HG02970 (cell line): Measurements from ENCODE around the gene SAAL1.

Source experiments
- ATAC-seq: cut with Tn5 transposase; IDR thresholded peaks from one replicate; pipeline ENCODE4 v1.9.1; 2021; ENCODE audit warnings: mild to moderate bottlenecking, moderate library complexity, moderate number of reproducible peaks; ENCODE audit not compliant: unreplicated experiment, low FRiP score

SAAL1 gene

DNA sequence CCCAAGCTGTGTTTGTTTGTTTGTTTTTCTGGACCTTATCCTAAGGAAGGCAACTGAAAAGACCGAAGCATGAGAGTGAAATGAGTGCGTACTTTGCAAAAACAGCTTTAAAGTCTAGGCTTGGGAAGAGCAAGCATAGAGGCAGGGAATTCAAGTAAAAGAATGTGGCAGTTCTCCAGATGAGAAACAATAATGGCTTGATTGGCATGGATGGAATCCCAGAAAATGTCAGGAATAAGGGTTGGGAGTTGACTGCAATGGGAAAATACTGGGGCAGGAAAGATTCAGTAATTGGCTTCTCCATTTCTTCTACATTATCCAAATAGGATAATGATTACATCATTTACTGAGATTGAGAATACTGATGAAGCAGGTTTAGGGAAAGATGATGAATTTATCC lies 17.5 kb downstream of the SAAL1 start:
- ATAC-seq: no peak

GRCh38 chr11:18081551-18081950 lies 24.3 kb downstream of the SAAL1 start:
- ATAC-seq: no peak

GRCh38 chr11:18080451-18080850 lies 25.4 kb downstream of the SAAL1 start:
- ATAC-seq: no peak

DNA sequence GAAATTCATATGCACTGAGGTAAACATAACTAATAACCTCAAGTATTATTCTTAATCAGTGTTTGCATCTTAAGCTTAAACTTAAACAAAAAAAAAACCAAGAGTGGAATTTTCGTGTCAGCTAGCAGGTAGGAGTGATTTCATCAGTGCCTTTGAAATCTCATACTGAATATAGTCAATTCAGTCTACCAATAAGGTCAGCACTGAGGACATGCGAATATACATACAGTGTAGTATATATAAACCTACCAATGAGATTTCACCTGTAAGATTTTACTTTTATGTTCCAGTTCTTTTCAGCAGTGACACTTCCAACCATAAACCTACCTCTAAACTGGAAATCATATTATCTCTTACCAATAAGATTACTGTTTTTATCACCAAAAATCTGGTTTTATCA lies 27.0 kb downstream of the SAAL1 start:
- no peak for ATAC-seq

GRCh38 chr11:18075444-18075843 lies 30.4 kb downstream of the SAAL1 start:
- ATAC-seq: no peak

DNA sequence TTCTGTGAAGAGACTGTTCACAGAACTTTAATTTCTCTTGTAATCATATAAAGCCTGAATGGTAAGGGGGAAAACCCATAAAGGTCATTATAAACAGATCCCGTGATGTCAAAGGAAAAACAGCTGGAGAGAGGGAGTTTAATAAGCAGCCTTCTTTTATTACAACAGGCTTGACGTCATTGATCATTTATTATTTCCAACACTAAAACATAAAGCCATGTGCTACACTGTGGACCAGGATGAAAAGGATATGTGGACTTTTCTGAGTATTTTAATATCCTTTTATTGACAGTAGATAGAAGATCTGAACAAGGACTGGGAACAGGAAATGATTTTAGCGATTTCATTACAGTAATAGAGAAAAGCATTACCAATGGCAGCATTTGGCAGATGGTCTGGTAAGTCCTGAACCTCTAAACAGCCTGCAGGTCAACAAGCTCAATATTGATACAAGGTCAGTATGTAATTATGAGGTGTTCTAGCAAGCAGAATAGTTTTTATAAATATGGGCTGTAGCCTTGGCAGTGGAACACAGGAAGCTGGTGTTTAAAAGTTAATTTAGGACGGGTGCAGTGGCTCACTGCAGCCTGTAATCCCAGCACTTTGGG lies 34.7 kb downstream of the SAAL1 start:
- ATAC-seq: no peak

DNA sequence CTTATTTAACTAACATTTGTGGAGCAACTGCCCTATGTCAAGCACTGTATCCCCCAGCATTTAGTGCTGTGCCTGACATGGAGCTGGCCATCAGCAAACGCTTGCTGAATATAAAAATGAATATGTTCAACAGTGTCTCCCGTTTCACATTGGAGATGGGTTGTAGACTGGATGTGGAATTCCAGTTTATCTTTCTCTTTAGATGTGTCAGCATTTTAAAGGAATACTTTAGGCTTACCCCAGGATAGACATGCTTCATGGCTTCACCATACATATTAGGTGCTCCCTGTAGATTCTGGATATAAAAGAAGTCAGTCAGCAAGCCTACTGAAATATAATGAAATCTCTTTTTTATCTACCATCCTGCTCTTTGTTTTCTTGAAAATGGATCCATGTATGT lies 38.5 kb downstream of the SAAL1 start:
- no peak for ATAC-seq

- no peak for ATAC-seq
Measured at GRCh38 chr11:18066626-18067025, 39.3 kb downstream of the SAAL1 start.

GRCh38 chr11:18065572-18065971 lies 40.3 kb downstream of the SAAL1 start:
- ATAC-seq: no peak

- ATAC-seq: no peak
Measured at GRCh38 chr11:18064450-18065054, 41.3 kb downstream of the SAAL1 start.

DNA sequence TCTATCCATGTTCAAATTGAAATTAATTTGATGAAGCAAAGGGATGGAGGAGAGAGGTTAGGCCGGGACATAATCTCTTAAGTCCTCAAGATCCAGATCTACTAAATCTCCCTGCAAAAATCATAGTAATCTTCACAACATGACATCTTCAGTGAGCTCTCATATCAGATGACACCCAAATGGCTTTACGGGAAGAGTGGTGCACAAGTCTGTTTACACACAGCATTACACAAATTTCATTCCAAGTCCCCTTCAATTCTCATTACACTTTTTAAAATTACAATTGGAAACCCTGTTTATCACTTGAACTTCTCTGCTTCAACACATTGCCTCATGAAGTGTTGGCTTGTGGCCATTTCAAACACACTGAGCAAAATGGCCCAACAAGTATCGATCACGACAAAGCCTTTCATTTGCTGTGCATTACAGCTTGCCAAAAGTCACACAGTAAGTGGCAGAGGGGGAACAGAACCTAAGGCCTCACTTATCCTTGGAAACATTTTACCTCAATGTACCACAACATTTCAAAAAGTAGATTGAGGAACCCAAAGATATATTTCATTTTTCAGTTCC lies 41.9 kb downstream of the SAAL1 start:
- no peak for ATAC-seq

- no peak for ATAC-seq
Measured at GRCh38 chr11:18063125-18063524, 42.8 kb downstream of the SAAL1 start.

- ATAC-seq: no peak
Measured at GRCh38 chr11:18061351-18061750, 44.5 kb downstream of the SAAL1 start.

DNA sequence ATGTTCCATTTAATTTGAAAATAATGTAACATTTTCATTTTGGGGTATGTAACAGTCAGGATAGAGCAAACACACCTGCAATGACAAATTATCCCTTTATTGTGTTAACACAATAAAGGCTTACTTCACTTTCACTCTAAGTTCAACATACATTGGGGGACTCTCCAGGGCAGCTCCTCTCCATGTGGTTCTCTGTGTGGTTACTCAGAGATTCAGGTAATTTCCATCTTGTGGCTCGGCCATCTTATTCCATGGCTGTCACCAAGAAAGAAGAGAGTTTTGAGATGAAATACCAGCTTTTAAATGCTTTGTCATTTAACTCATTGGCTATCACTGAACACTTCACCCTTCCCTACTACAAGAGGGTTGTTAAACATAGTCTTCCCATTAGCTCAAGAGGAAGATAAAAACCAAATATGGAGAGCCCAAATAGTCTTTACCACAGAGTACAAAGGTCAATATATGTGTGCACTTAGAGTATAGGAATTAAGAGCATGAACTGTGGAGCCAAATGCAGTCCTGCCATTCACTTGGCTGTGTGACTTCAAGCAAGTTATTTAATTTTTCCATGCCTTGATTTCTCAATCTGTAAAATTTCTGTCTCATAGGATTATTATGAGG lies 49.2 kb downstream of the SAAL1 start:
- ATAC-seq: no peak

GRCh38 chr11:18054511-18055103 lies 51.3 kb downstream of the SAAL1 start:
- no peak for ATAC-seq

DNA sequence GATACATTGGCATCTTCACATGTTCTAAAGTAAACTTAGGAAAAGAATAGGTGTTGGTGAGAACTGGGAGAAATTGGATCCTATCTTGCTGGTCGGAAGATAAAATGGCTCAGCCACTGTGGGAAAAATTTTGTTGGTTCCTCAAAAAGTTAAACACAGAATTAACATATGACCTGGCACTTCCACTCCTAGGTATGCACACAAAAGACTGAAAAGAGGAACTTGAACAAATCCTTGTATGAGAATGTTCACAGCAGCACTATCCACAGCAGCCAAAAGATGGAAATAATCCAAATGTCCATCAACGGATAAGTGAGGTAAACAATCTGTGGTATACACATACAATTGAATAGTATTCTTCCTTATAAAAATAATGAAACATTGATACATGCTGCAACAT lies 55.0 kb downstream of the SAAL1 start:
- ATAC-seq: no peak

DNA sequence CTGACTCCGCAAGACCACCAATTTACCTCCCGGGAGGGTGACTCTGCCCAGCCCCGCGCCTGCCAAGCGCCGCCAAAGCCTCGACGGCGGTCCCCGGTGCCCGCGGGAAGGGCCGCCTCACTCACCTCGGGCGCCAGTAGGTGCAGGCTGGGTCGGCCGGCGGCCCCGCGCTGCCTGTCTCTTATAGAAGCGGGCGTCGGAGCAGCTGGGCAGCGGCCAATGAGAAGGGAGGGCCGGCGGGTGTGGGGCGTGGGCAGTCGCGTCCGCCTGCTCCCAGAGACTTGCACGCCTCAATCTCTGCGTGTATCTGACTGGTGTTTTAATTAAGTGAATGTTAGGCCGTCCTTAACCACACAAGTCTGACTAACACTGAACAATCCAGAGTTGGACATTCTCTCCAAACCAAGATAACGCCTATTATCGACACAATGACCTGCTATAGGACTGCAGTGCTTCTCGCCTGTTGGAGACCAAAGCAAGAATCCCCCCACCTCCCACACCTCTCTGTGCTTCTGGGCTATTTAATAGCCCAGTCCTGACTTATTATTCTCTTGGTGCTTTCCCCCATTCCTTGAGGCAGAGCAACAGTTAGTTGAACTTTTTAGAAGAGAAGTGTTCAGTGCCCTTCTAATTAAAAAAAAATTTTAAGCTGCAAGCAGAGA lies 59.6 kb downstream of the SAAL1 start, which contains the start of gene TPH1:
Gene TPH1, minus strand, starts transcription at position 154 of the 662 bp plus-strand sequence. CDS start 5,507 bp downstream, outside the sequence.
- no peak for ATAC-seq

- ATAC-seq: no peak
Measured at GRCh38 chr11:18036456-18036855, 69.4 kb downstream of the SAAL1 start.
